ENCODE data around the gene PFKFB4.
A peak's percentile ranks its signal among the peaks of the same experiment; 100 is the strongest.

PFKFB4 gene

DNA sequence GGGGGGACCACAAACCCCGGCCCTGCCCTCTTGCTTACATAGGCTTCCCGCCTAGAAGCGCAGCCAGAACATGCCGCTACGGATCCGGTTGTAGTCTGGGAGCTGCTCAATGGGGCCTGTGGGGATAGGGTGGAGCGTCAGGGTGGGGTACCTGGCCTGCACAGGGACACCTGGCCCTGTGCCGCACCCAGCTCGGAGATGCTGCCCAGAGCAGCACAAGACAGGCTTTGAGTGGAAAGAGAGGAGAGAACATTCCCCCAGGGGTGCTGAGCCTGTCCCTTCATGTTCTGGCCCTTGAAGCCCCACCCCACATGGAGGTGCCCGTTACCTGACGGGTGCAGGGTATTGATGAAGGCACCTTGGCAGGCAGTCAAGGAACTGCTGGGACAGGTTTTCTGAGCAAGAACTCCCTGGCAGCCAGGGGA, 42.5 kb upstream of the PFKFB4 start:
- H3K9me3 ChIP-seq (ENCODE audit: insufficient read depth, low read depth, low read length): no peaks in the 10 kb centered on the region
- H2BK120ac ChIP-seq (ENCODE audit: insufficient read depth, low read length, poor library complexity): peak overlapping the region; percentile 50
- peak overlapping the region; percentile 78 for H4K91ac ChIP-seq (ENCODE audit: low read depth, low read length)
- H3K79me1 ChIP-seq (ENCODE audit: low read length): peaks cover 42% of the 10 kb centered on the region
- peak overlapping the region; percentile 4 for H3K14ac ChIP-seq (ENCODE audit: low read length)
- no peak for DNase-seq
- no peak overlapping the region for H3K9ac ChIP-seq (ENCODE audit: low read length)
- WGBS (ENCODE audit: extremely low coverage, insufficient coverage, insufficient read length): no CpG with 5 or more reads among the region's 11 CpGs
- peak overlapping the region; percentile 91 for H3K27ac ChIP-seq (ENCODE audit: low read depth, low read length)
- H3K4ac ChIP-seq (ENCODE audit: low read depth, low read length): no peak overlapping the region
- peak overlapping the region; percentile 3 for H3K18ac ChIP-seq (ENCODE audit: low read length)
- H2BK5ac ChIP-seq (ENCODE audit: low read depth, low read length, poor library complexity): peak overlapping the region; percentile 32
- peaks cover 14% of the 10 kb centered on the region for H3K79me2 ChIP-seq (ENCODE audit: control insufficient read depth, insufficient read depth, low read length, poor library complexity)
- no peak overlapping the region for H3K4me2 ChIP-seq (ENCODE audit: low read length)
- H3K4me1 ChIP-seq (ENCODE audit: control insufficient read depth in 1 of 2, insufficient read depth in 2 of 2, low read length in 2 of 2): peaks cover 52 to 55% of the 10 kb centered on the region in 2 experiments
- H3K4me3 ChIP-seq (ENCODE audit: low read depth, low read length): no peak overlapping the region
- peak overlapping the region; percentile 34 for H2BK12ac ChIP-seq (ENCODE audit: low read length)
- no peak overlapping the region for H4K8ac ChIP-seq (ENCODE audit: low read depth, low read length)
- H3K36me3 ChIP-seq (ENCODE audit: control insufficient read depth in 1 of 2, insufficient read depth in 2 of 2, low read length in 2 of 2): peaks cover 61 to 66% of the 10 kb centered on the region in 2 experiments
- H4K12ac ChIP-seq (ENCODE audit: low read depth, low read length): no peak overlapping the region
- H3K23ac ChIP-seq (ENCODE audit: low read length): no peak overlapping the region
- peak overlapping the region; percentile 16 for H2AK5ac ChIP-seq (ENCODE audit: low read length)
- no peaks in the 10 kb centered on the region for H3K27me3 ChIP-seq (ENCODE audit: insufficient read depth, low read length)
- no peak overlapping the region for H2AFZ ChIP-seq (ENCODE audit: insufficient read depth, low read length, poor library complexity)

DNA sequence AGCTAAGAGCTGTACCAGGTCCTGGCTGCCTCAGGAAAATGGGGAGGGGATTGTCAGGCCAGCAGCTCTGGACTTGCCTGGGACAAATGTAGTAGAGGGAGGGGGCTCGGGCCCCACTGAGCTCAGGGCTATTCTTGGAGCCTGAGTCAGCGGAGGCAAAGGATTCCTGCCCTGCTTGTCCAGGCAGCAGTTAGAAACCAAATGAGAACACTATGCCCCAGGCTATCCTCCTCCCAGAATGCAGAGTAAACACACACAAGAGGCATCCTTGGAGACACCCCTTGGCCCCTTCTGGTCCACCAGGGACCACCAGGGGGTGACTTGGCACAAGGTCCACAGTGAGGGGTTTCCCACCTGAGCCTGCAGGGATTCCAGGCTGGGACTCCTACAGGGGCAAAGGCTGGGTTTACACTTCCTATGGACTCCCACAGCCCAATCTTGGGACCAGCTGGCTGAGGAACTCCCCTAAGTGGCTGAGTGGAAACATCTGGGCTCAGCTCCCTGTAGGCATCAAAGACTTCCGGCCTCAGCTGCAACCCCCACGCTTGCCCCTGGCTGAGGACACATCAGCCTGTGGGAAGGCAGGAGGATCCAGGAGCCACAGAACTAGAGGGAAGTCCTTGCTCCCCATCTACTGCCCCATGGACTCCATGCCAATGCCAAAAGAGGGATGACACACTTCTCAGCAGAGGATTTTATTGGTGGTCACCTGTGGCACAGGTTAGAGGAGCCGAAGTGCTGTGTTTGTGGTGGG, 41.9 kb upstream of the PFKFB4 start:
- H4K8ac ChIP-seq (ENCODE audit: low read depth, low read length): peak overlapping the region; percentile 17
- H2BK120ac ChIP-seq (ENCODE audit: insufficient read depth, low read length, poor library complexity): peak overlapping the region; percentile 88
- WGBS (ENCODE audit: extremely low coverage, insufficient coverage, insufficient read length): no CpG with 5 or more reads among the region's 5 CpGs
- H4K91ac ChIP-seq (ENCODE audit: low read depth, low read length): peak overlapping the region; percentile 79
- H3K79me1 ChIP-seq (ENCODE audit: low read length): peaks cover 42% of the 10 kb centered on the region
- no peak overlapping the region for H2AFZ ChIP-seq (ENCODE audit: insufficient read depth, low read length, poor library complexity)
- H3K9ac ChIP-seq (ENCODE audit: low read length): no peak overlapping the region
- peak overlapping the region; percentile 87 for H2BK5ac ChIP-seq (ENCODE audit: low read depth, low read length, poor library complexity)
- H3K79me2 ChIP-seq (ENCODE audit: control insufficient read depth, insufficient read depth, low read length, poor library complexity): peaks cover 14% of the 10 kb centered on the region
- peak overlapping the region; percentile 35 for H3K4me2 ChIP-seq (ENCODE audit: low read length)
- H3K14ac ChIP-seq (ENCODE audit: low read length): peak overlapping the region; percentile 86
- H3K4ac ChIP-seq (ENCODE audit: low read depth, low read length): no peak overlapping the region
- H3K23ac ChIP-seq (ENCODE audit: low read length): no peak overlapping the region
- no peak overlapping the region for H3K4me3 ChIP-seq (ENCODE audit: low read depth, low read length)
- H3K18ac ChIP-seq (ENCODE audit: low read length): peak overlapping the region; percentile 83
- H3K36me3 ChIP-seq (ENCODE audit: control insufficient read depth in 1 of 2, insufficient read depth in 2 of 2, low read length in 2 of 2): peaks cover 55 to 61% of the 10 kb centered on the region in 2 experiments
- peak overlapping the region; percentile 93 for H3K27ac ChIP-seq (ENCODE audit: low read depth, low read length)
- H3K27me3 ChIP-seq (ENCODE audit: insufficient read depth, low read length): no peaks in the 10 kb centered on the region
- no peak overlapping the region for H4K12ac ChIP-seq (ENCODE audit: low read depth, low read length)
- peak overlapping the region; percentile 34 for H2BK12ac ChIP-seq (ENCODE audit: low read length)
- peak overlapping the region; percentile 16 for H2AK5ac ChIP-seq (ENCODE audit: low read length)
- peaks cover 52 to 55% of the 10 kb centered on the region in 2 experiments for H3K4me1 ChIP-seq (ENCODE audit: control insufficient read depth in 1 of 2, insufficient read depth in 2 of 2, low read length in 2 of 2)
- DNase-seq: peak; percentile 82 to 91
- H3K9me3 ChIP-seq (ENCODE audit: insufficient read depth, low read depth, low read length): no peaks in the 10 kb centered on the region

DNA sequence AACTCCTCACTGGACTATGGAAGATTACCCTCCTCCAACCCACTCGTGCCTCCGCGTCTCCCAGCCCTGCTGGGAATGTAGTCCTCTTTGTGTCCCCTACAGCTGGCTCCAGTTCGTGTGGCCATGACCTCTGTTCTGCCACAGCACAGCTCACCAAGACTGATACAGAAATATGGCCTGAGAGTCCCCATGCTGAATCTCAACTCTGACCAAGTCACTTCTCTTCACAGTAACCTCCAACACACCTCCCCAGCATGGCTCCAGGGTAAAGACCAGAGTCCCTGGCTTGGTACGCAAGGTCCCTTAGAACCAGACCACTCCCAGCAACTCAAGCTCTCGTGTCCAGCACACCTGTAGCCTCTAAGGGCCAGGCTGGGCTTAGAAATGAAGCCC, 40.8 kb upstream of the PFKFB4 start:
- H3K4me3 ChIP-seq (ENCODE audit: low read depth, low read length): no peak overlapping the region
- peak in 1 of 2 donors; percentile 32 for DNase-seq
- H3K27me3 ChIP-seq (ENCODE audit: insufficient read depth, low read length): no peaks in the 10 kb centered on the region
- H3K4ac ChIP-seq (ENCODE audit: low read depth, low read length): peak overlapping the region; percentile 46
- H2BK5ac ChIP-seq (ENCODE audit: low read depth, low read length, poor library complexity): peak overlapping the region; percentile 87
- H4K91ac ChIP-seq (ENCODE audit: low read depth, low read length): peak overlapping the region; percentile 79
- no peak overlapping the region for H3K23ac ChIP-seq (ENCODE audit: low read length)
- H3K27ac ChIP-seq (ENCODE audit: low read depth, low read length): peak overlapping the region; percentile 93
- peak overlapping the region; percentile 83 for H3K18ac ChIP-seq (ENCODE audit: low read length)
- peaks cover 52 to 55% of the 10 kb centered on the region in 2 experiments for H3K4me1 ChIP-seq (ENCODE audit: control insufficient read depth in 1 of 2, insufficient read depth in 2 of 2, low read length in 2 of 2)
- peaks cover 48 to 50% of the 10 kb centered on the region in 2 experiments for H3K36me3 ChIP-seq (ENCODE audit: control insufficient read depth in 1 of 2, insufficient read depth in 2 of 2, low read length in 2 of 2)
- peak overlapping the region; percentile 88 for H2BK120ac ChIP-seq (ENCODE audit: insufficient read depth, low read length, poor library complexity)
- WGBS (ENCODE audit: extremely low coverage, insufficient coverage, insufficient read length): no CpG with 5 or more reads among the region's 6 CpGs
- H2AFZ ChIP-seq (ENCODE audit: insufficient read depth, low read length, poor library complexity): peak overlapping the region; percentile 33
- H3K4me2 ChIP-seq (ENCODE audit: low read length): no peak overlapping the region
- peak overlapping the region; percentile 45 for H4K12ac ChIP-seq (ENCODE audit: low read depth, low read length)
- H2AK5ac ChIP-seq (ENCODE audit: low read length): peak overlapping the region; percentile 91
- H3K79me2 ChIP-seq (ENCODE audit: control insufficient read depth, insufficient read depth, low read length, poor library complexity): peaks cover 14% of the 10 kb centered on the region
- H3K79me1 ChIP-seq (ENCODE audit: low read length): peaks cover 42% of the 10 kb centered on the region
- no peak overlapping the region for H3K9ac ChIP-seq (ENCODE audit: low read length)
- H3K9me3 ChIP-seq (ENCODE audit: insufficient read depth, low read depth, low read length): no peaks in the 10 kb centered on the region
- peak overlapping the region; percentile 84 for H2BK12ac ChIP-seq (ENCODE audit: low read length)
- H3K14ac ChIP-seq (ENCODE audit: low read length): peak overlapping the region; percentile 86
- peak overlapping the region; percentile 71 for H4K8ac ChIP-seq (ENCODE audit: low read depth, low read length)

DNA sequence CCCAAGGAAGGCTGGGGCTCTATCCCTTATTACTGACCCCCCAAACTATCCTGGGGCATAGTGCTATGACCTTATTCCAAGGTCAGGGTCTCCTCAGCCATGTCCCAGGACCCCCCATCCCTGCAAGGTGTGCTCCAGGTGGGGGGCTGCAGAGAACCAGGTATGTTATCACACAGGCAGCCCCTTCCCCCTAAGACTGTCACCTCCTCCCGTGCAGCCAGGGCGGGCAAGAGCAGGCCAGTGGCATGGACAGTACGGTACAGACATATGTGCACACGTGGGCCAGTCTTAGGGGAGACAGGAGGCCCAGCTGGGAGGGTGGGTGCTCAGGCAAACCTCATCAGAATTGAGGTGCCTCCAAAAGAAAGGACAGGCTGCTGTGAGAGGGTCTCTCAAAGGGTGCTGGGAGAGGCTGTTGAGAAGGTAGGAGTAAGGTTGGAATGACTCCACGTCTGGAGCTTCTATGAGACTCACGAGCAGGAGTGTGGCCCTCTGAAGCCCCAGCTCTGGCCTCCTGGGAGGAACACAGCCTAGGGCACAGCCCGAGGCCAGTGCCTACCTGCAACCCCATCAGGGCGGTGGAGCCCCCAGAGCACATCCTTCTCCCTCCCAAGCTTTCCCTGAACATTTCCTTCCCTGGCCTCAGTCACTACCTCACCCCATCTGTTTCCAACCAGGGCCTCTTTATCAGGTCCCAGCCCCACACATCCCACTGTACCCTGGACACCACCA, 40.2 kb upstream of the PFKFB4 start:
- H2AK5ac ChIP-seq (ENCODE audit: low read length): peak overlapping the region; percentile 91

More for the DNA sequence above, 40.2 kb upstream of the PFKFB4 start:
- no peak overlapping the region for H3K9ac ChIP-seq (ENCODE audit: low read length)
- H3K18ac ChIP-seq (ENCODE audit: low read length): peak overlapping the region; percentile 83
- DNase-seq: peak in 1 of 2 donors; percentile 6
- peak overlapping the region; percentile 41 for H2AFZ ChIP-seq (ENCODE audit: insufficient read depth, low read length, poor library complexity)
- peaks cover 14% of the 10 kb centered on the region for H3K79me2 ChIP-seq (ENCODE audit: control insufficient read depth, insufficient read depth, low read length, poor library complexity)
- H3K79me1 ChIP-seq (ENCODE audit: low read length): peaks cover 42% of the 10 kb centered on the region
- peak overlapping the region; percentile 45 for H4K12ac ChIP-seq (ENCODE audit: low read depth, low read length)
- H2BK12ac ChIP-seq (ENCODE audit: low read length): peak overlapping the region; percentile 84
- H2BK5ac ChIP-seq (ENCODE audit: low read depth, low read length, poor library complexity): peak overlapping the region; percentile 87
- peak overlapping the region; percentile 71 for H4K8ac ChIP-seq (ENCODE audit: low read depth, low read length)
- H3K4me3 ChIP-seq (ENCODE audit: low read depth, low read length): no peak overlapping the region
- peak overlapping the region; percentile 93 for H3K27ac ChIP-seq (ENCODE audit: low read depth, low read length)
- peaks cover 53 to 55% of the 10 kb centered on the region in 2 experiments for H3K4me1 ChIP-seq (ENCODE audit: control insufficient read depth in 1 of 2, insufficient read depth in 2 of 2, low read length in 2 of 2)
- H2BK120ac ChIP-seq (ENCODE audit: insufficient read depth, low read length, poor library complexity): peak overlapping the region; percentile 88
- no CpG with 5 or more reads among the region's 8 CpGs for WGBS (ENCODE audit: extremely low coverage, insufficient coverage, insufficient read length)
- H4K91ac ChIP-seq (ENCODE audit: low read depth, low read length): peak overlapping the region; percentile 79
- no peaks in the 10 kb centered on the region for H3K27me3 ChIP-seq (ENCODE audit: insufficient read depth, low read length)
- H3K4me2 ChIP-seq (ENCODE audit: low read length): no peak overlapping the region
- peak overlapping the region; percentile 86 for H3K14ac ChIP-seq (ENCODE audit: low read length)
- no peaks in the 10 kb centered on the region for H3K9me3 ChIP-seq (ENCODE audit: insufficient read depth, low read depth, low read length)
- no peak overlapping the region for H3K23ac ChIP-seq (ENCODE audit: low read length)
- peak overlapping the region; percentile 46 for H3K4ac ChIP-seq (ENCODE audit: low read depth, low read length)
- H3K36me3 ChIP-seq (ENCODE audit: control insufficient read depth in 1 of 2, insufficient read depth in 2 of 2, low read length in 2 of 2): peaks cover 49 to 50% of the 10 kb centered on the region in 2 experiments

Data from trophoblast cell (in vitro differentiated cells and primary cell).